ENCODE data around the gene DOLK.

GRCh38 chr9:128906741-128907140, 40.7 kb downstream of the DOLK start:
- TF ChIP-seq POLR2AphosphoS5 (IDR thresholded peaks at IDR 0.05; ENCODE audit: low read depth, low read length) (no peak), POLR2A (IDR thresholded peaks at IDR 0.05; ENCODE audit: low read depth, low read length) (no peak), TAF1 (IDR thresholded peaks at IDR 0.05; ENCODE audit: borderline replicate concordance, low read depth, low read length) (no peak)
